ENCODE results near the gene RASAL3.

RASAL3 gene

DNA sequence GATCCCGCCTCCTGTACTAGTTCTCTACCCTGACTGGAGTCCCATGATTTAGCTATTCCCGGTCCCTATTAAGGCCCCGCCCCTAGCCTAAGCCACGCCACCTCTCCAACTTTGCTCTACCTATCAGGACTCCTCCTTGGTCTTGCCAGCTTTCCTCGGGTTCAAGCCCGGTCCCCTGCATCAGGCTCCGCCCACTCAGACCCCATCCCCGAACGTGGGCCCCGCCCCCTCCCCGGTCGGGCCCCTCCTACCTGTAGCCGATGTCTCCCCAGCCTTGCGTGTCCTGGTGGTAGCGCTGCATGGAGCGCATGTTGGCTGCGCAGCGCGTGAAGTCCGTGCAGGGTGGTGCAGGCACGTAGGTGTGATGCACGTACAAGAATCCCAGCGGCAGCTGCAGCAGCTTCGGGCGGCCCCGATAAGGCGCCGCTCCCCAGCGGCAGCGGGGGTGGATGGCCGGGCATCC is 7.3 kb upstream of the RASAL3 start:
- DNase-seq, result no peak

- no peak for DNase-seq
Observed at GRCh38 chr19:15469513-15470297, 5.4 kb upstream of the RASAL3 start.

DNA sequence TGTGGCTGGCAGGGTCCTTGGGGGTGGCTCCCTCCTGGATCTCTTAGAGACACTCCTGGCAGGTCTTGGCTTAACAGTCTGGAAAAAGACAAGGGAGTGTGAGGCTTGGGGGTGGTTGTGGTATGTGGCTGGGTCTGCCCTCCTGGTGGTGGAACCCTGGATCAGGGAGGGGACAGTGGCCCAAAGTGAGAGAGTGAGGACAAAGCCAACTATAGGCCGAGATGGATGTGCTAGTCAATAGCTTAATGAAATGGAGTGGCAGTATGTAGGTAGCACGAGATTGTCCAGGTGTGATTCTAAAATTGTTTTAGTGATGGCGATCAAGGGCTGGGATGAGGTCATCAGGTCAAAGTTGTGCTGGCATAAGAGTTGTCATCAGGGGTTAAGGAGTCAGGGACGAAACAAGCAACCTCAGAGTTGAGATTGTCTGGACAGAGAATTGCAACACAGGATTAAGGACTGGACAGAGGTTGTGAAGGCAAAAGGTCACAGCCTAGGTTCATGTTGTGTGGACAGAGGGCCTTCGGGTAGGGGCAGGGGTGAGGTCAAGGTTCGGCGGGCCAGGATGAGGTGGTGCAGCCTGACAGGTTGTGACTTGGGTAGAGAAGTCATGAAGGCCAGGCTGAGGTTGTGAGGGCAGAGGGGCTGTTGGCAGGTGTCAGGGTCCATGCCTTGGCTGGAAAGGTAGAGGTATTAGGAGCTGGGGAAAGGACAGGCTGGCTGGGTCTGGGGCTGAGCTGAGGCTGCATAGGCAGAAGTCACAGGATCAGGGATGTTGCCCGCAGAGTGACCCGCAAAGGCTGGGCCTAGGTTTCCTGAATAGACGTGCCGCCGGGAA is 4.5 kb upstream of the RASAL3 start:
- DNase-seq, result no peak

DNA sequence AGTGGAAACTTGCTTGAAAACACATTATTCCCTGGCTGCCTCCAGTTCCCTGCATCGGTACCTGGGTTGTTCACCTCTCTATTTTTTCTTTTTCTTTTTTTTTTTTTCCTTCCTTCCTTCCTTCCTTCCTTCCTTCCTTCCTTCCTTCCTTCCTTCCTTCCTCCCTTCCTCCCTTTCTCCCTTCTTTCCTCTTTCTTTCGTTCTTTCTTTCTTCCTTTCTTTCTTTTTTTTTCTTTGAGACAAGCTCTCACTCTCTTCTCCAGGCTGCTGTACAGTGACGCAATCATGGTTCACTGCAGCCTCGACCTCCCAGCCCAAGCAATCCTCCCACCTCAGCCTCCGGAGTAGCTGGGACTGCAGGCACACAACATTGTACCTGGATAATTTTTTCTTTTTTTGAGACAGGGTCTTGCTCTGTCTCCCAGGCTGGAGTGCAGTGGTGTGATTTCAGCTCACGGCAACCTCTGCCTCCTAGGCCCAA is 3.4 kb upstream of the RASAL3 start:
- no peak for DNase-seq

- no peak for DNase-seq
Observed at GRCh38 chr19:15466851-15467733, 2.7 kb upstream of the RASAL3 start.

- DNase-seq, result no peak
Observed at GRCh38 chr19:15463861-15464371, 428 bp downstream of the RASAL3 start.

GRCh38 chr19:15461694-15462093 is 2.6 kb downstream of the RASAL3 start:
- DNase-seq, result no peak

DNA sequence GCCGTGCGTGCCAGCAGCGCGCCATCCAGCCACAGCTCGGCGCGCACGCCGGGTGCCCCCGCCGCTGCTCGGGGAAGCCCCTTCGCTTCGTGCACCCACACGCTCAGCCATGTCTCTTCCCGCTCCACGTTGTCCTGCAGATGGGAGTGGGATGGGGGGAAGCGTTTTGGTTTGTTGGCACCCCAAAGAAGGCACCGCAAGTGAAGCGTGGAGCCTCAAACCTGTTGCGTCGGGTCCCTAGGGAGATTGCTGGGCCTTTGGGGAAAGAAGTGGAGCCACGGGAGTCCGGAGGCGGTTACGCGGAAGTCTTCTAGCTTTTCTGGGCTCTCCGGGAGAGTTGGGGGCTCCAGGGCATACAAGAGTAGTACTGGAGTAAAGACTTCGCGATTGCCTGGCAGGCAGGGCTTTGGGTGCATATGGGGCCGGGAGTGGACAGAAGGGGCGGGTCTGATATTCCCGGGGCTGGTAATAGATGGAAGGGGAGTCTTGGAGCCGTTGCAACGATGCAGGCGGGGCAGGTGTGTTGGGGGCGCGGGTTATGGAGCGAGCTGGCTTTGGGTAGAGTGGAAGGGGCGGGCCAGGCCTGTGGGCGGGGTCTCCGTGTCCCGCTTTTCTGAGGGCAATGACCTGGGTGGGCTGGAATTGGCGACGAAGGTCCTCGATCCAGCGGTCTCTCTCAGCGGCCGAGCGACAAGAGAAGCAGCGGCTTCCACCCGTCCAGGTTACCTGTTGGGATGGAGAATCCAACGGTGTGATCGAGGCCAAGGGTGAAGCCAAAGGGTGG is 6.5 kb downstream of the RASAL3 start:
- DNase-seq, result no peak

DNA sequence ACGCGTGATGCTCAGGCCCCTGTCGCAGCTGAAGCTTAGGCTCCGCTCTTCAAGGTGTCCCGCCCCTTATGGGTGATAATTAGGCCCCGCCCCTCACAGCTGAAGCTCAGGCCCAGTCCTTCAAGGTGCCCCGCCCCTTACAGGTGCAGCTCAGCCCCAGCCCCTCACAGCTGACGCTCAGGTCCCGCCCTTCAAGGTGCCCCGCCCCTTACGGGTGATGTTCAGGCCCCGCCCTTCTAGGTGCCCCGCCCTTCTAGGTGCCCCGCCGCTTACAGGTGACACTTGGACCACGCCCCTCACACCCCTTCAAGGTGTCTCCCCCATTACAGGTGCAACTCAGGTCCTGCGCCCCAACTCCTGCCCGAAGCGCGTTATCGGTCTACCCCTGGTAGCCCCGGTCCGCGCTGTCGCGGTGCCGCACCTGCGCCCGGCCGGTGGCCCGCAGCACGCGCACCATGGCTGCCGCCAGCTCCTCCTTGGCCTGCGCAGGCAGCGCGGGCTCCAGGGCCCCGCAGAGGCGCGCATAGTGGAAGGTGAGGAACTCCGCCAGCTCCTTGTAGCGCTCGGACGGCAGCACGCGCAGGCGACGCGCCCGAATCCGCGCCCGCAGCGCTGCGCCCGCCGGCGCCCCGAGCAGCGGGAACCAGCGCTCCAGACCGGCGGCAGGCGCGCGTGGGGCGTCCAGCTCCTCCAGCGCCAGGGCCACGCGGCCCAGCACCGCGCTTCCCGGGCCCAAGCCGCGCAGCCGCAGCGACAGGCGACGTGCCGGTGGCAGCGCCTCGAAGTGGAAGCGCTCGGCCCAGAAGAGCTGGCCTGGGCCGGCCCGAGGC is 7.3 kb downstream of the RASAL3 start:
- no peak for DNase-seq

DNA sequence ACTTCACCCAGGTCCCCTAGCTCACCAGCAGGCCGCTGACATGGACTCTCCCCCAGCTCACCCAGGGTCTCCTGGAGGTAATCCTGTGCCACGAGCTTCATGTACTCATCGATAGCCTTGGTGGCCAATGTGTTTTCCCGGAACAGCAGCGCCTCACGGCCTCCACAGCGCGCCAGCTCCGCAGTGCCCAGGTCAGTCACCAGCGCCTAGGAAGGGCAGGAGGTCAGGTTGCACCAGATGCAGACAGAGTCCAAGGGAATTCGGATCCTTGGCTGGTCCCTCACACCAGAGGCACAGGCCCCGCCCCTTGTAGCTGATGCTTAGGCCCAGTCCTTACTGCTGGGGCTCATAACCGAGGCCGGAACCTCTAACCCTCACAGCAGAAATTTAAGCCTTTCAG is 7.9 kb downstream of the RASAL3 start:
- no peak for DNase-seq

DNA sequence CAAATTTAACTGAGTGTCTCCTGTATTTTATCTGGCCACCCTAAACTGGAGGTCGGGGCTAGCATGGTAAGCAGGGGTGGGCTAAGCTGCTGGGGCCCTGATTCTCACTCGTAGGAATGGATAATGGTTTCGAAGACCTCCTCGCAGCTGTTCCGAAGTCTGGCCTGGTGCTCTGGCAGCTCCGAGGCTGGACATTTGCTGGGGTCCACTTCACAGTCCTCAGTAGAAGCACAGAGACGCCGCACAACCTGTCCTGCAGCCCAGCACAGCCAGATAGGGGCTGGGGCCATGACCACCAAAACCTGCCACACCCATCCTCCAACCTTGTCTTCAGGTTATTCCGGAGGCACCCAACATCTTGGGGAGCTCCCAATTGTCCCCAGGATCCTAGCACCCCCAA is 8.3 kb downstream of the RASAL3 start:
- no peak for DNase-seq

DNA sequence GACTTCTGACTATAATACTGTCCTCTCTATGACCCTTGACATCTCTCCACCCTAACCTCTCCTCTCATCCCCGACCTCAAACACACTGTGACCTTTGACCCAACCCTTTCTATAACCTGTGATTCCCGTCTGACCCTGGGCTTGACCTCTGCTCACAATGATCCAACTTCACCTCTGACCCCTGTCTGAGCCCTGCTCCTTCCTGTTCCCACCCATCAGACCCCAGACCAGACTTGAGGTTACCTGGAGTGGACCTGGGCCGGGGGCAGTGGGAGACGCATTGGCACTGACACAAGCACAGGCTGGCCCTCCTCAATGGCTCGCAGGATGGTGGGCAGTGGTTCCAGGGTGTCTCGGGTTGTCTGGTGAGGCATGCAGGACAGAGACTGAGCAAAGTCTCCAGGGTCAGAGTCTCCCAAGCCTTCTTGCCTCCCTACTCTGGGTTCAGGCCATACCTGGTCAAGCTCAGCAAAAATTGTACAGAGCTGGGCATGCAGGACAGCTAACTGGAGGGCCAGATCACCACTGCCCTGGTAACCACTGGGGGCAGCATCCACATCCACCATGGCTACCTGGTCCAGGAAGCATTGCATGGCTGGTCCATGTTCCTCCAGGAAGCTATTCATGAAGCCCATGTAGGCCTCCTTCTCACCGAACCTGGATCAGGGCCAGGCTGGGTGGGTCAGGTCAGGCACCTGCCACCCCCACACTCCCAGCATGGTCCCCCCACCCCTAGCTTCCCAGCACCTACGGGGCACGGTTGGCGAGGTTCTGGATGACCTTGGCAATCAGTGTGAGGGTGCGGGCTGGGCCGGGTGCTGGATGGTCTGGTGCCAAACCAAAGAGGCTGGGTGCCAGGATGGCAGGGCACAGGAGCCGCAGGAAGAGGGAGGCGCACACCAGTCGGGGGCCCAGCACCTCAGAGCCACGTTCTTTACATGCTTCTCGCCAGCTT is 10.2 kb downstream of the RASAL3 start:
- no peak for DNase-seq

GRCh38 chr19:15453091-15453578 is 11.2 kb downstream of the RASAL3 start:
- no peak for DNase-seq

- DNase-seq, result peak; percentile 26
Observed at GRCh38 chr19:15452111-15453047, 12.0 kb downstream of the RASAL3 start.

GRCh38 chr19:15450528-15450890 is 13.8 kb downstream of the RASAL3 start:
- no peak for DNase-seq

DNA sequence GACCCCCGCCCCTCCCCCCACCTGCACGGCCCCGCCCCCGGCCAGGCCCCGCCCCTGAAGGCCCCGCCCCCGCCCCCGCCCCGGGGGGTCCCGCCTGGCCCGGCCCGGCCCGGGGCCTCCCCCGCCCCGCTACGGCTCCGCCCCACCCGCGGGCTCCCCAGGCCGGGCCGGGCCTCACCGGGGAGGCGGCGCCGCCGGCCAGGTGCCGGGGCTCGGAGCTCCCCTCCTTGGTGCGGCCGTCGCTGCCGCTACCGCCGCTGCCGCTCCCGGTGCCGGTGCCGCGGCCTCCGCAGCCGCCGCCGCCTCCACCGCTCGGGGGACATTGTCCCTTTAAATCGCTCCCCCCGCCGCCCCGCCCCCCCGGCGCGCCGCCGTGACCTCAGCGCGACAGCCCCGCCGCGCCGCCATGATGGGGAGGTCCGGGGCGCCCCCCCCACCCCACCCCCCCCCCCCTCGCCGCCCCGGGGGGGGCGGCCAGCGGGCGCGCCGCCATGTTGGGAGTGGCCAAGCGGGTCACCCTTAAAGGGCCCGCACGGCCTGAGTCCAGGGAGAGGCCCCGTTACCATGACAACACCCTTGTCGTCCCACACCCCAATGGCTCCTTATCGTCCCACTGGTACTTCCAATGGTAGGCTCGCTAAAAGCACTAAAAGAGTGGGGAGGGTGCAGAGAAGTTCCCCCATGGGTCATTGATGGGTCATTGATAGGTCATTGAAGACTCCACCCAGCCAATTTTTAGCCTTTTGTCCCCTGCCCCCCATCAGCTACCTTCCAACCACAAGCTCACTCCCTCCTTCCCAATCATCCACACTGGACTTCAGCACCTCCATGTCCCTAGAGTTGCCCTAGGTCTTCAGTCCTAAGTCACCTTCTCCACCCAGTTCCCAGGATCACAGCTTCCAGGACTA is 14.5 kb downstream of the RASAL3 start, which contains the start of gene WIZ:
Gene WIZ, minus strand, starts transcription at position 337 of the 908 bp plus-strand sequence. CDS start 1,649 bp downstream, outside the sequence.
- no peak for DNase-seq

All from NCI-H1436 treated with DMSO at 0.1 percent for 48 hours (cell line).